DND-41 (cell line): ENCODE data around the gene MAGEH1.

Source experiments
- ATAC-seq: fragments of 200-7000 bp; cut with Tn5 transposase; 3 replicates; pipeline ENCODE4 v1.9.1; 2021; ENCODE audit warnings: low read depth; ENCODE audit not compliant: insufficient read depth
- DNase-seq: peaks from one replicate; pipeline ENCODE4 v3.0.0-alpha.2; 2020
- H2AFZ ChIP-seq: 2 replicates; pipeline ENCODE4 v1.6.0; 2012; ENCODE audit warnings: low read depth, low read length
- H3K27ac ChIP-seq: 2 replicates; pipeline ENCODE4 v1.5.1; 2012; ENCODE audit warnings: low read length, inconsistent platforms
- H3K27me3 ChIP-seq: fragments of 200-600 bp; sonication (generic); 2 replicates; pipeline ENCODE4 v1.6.0; 2012; ENCODE audit warnings: low read length, mild to moderate bottlenecking, inconsistent platforms; ENCODE audit not compliant: insufficient read depth, poor library complexity
- H3K36me3 ChIP-seq: 2 replicates; pipeline ENCODE4 v1.5.1; 2012; ENCODE audit warnings: low read length, inconsistent platforms; ENCODE audit not compliant: insufficient read depth
- H3K4me1 ChIP-seq: 2 replicates; pipeline ENCODE4 v1.5.1; 2012; ENCODE audit warnings: mild to moderate bottlenecking, low read length; ENCODE audit not compliant: insufficient read depth
- H3K4me2 ChIP-seq: 2 replicates; pipeline ENCODE4 v1.6.0; 2012; ENCODE audit warnings: mild to moderate bottlenecking, moderate library complexity, low read length, inconsistent platforms; ENCODE audit not compliant: insufficient read depth
- H3K4me3 ChIP-seq, 2 experiments: fragments of 200-600 bp in 1 of 2; shearing (Covaris generic) in 1 of 2; 2 replicates each; pipeline ENCODE4 v1.5.1; 2012 to 2016; ENCODE audit warnings: inconsistent platforms in 2 of 2, low read length in 2 of 2, mild to moderate bottlenecking in 2 of 2, low read depth in 1 of 2, moderate library complexity in 1 of 2
- H3K79me2 ChIP-seq: 2 replicates; pipeline ENCODE4 v1.6.0; 2012; ENCODE audit warnings: low read length, inconsistent platforms; ENCODE audit not compliant: insufficient read depth
- H3K9ac ChIP-seq: 2 replicates; pipeline ENCODE4 v1.6.0; 2012; ENCODE audit warnings: low read depth, mild to moderate bottlenecking, inconsistent platforms, low read length, moderate library complexity
- H3K9me3 ChIP-seq: 2 replicates; pipeline ENCODE4 v1.5.1; 2012; ENCODE audit warnings: low read length, moderate library complexity, mild to moderate bottlenecking, inconsistent platforms; ENCODE audit not compliant: insufficient read depth, severe bottlenecking
- H4K20me1 ChIP-seq: 2 replicates; pipeline ENCODE4 v1.6.0; 2012; ENCODE audit warnings: low read length; ENCODE audit not compliant: insufficient read depth
- EZH2 ChIP-seq: IDR thresholded peaks from 3 replicates; pipeline ENCODE4 v1.6.1; 2012; ENCODE audit warnings: borderline replicate concordance, low read depth, mild to moderate bottlenecking, moderate library complexity, low read length, inconsistent platforms; ENCODE audit not compliant: severe bottlenecking
- TF ChIP-seq, protein P1 (sequence below): IDR thresholded peaks from 2 replicates; pipeline ENCODE4 v1.5.1; 2012; ENCODE audit warnings: borderline replicate concordance, low read length, moderate library complexity, mild to moderate bottlenecking; ENCODE audit not compliant: poor library complexity, severe bottlenecking; ENCODE audit errors: extremely low read depth

Gene MAGEH1

GRCh38 chrX:55490974-55491373 lies 39.0 kb downstream of the MAGEH1 start:
- no peak overlapping the region for H3K27ac ChIP-seq
- peak; percentile 35; the same call in 2 of the 3 replicates for ATAC-seq
- no peak overlapping the region for H3K9ac ChIP-seq
- H3K4me2 ChIP-seq: no peak overlapping the region
- TF ChIP-seq, protein P1, sequence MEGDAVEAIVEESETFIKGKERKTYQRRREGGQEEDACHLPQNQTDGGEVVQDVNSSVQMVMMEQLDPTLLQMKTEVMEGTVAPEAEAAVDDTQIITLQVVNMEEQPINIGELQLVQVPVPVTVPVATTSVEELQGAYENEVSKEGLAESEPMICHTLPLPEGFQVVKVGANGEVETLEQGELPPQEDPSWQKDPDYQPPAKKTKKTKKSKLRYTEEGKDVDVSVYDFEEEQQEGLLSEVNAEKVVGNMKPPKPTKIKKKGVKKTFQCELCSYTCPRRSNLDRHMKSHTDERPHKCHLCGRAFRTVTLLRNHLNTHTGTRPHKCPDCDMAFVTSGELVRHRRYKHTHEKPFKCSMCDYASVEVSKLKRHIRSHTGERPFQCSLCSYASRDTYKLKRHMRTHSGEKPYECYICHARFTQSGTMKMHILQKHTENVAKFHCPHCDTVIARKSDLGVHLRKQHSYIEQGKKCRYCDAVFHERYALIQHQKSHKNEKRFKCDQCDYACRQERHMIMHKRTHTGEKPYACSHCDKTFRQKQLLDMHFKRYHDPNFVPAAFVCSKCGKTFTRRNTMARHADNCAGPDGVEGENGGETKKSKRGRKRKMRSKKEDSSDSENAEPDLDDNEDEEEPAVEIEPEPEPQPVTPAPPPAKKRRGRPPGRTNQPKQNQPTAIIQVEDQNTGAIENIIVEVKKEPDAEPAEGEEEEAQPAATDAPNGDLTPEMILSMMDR: no peak
- TF ChIP-seq EZH2: no peak
- H3K9me3 ChIP-seq: no peaks in the 10 kb centered on the region
- H3K27me3 ChIP-seq: no peaks in the 10 kb centered on the region
- H3K79me2 ChIP-seq: no peaks in the 10 kb centered on the region
- no peak overlapping the region for H2AFZ ChIP-seq
- no peak overlapping the region for H3K4me3 ChIP-seq
- H3K4me1 ChIP-seq: peaks cover 28% of the 10 kb centered on the region
- 0 out of 2 replicates have a peak, but pooled peaks cover 9% of the 10 kb centered on the region for H3K36me3 ChIP-seq
- DNase-seq: peak; percentile 15
- no peaks in the 10 kb centered on the region for H4K20me1 ChIP-seq
